K562 (cell line): ENCODE results near the gene WFIKKN2. TPM values are rescaled to one million over a fixed set of nuclear protein-coding genes. Genes with fewer than 3 reads are reported as not detected.

ENCODE experiments used
- ATF7 ChIP-seq: fragments of 450-650 bp; IDR thresholded peaks from 2 replicates; pipeline ENCODE4 v1.7.1; 2014; ENCODE audit warnings: mild to moderate bottlenecking, moderate library complexity
- CBX2 ChIP-seq: fragments of 200-600 bp; sonication (generic); IDR thresholded peaks from one replicate; pipeline ENCODE4 v1.6.1; 2012; ENCODE audit warnings: mild to moderate bottlenecking, low read length, inconsistent platforms; ENCODE audit not compliant: insufficient read depth, poor library complexity, severe bottlenecking
- CBX3 ChIP-seq, 2 experiments: IDR thresholded peaks; 1 replicate in 1 of 2; 2 replicates in 1 of 2; pipeline ENCODE4 v1.6.1; 2012; ENCODE audit warnings: inconsistent platforms in 2 of 2, low read length in 2 of 2, borderline replicate concordance in 1 of 2, control low read depth in 1 of 2
- CBX8 ChIP-seq: fragments of 200-600 bp; sonication (generic); IDR thresholded peaks from 2 replicates; pipeline ENCODE4 v1.6.1; 2012; ENCODE audit warnings: borderline replicate concordance, mixed run types, low read depth, mild to moderate bottlenecking, moderate library complexity, mixed read lengths, low read length, control low read depth, inconsistent platforms; ENCODE audit not compliant: poor library complexity, severe bottlenecking; ENCODE audit errors: extremely low read depth
- HDAC1 ChIP-seq, 2 experiments: fragments of 450-650 bp; IDR thresholded peaks; 2 replicates each; pipeline ENCODE4 v1.6.1; 2016 to 2017; ENCODE audit warnings: inconsistent platforms in 1 of 2, mild to moderate bottlenecking in 1 of 2, moderate library complexity in 1 of 2
- L3MBTL2 ChIP-seq: fragments of 450-650 bp; IDR thresholded peaks from 2 replicates; pipeline ENCODE4 v1.6.1; 2016; ENCODE audit warnings: mild to moderate bottlenecking, moderate library complexity
- MBD2 ChIP-seq: sonication (generic); IDR thresholded peaks from 2 replicates; pipeline ENCODE4 v1.6.1; 2016; ENCODE audit warnings: low read depth, borderline replicate concordance
- NBN ChIP-seq: fragments of 450-650 bp; IDR thresholded peaks from 2 replicates; pipeline ENCODE4 v1.6.1; 2016; ENCODE audit warnings: low read depth, mild to moderate bottlenecking
- PHF8 ChIP-seq: fragments of 200-600 bp; sonication (generic); IDR thresholded peaks from 2 replicates; pipeline ENCODE4 v1.6.1; 2012; ENCODE audit warnings: mixed run types, mild to moderate bottlenecking, inconsistent platforms, low read length, moderate library complexity, borderline replicate concordance
- SMARCA4 ChIP-seq: fragments of 450-650 bp; IDR thresholded peaks from 2 replicates; pipeline ENCODE4 v1.6.1; 2016
- TEAD2 ChIP-seq: fragments of 450-650 bp; IDR thresholded peaks from 2 replicates; pipeline ENCODE4 v1.6.1; 2016; ENCODE audit warnings: missing genetic modification characterization, control low read depth, missing compliant biosample characterization
- TEAD4 ChIP-seq, 2 experiments: sonication (generic) in 1 of 2; formaldehyde crosslinking in 1 of 2; IDR thresholded peaks; 2 replicates each; pipeline versions ENCODE4 v1.6.1 to v1.8.0; 2012 to 2022; ENCODE audit warnings: borderline replicate concordance in 1 of 2, inconsistent platforms in 1 of 2, low read length in 1 of 2, mild to moderate bottlenecking in 1 of 2, missing genetic modification reagents in 1 of 2
- ZKSCAN3 ChIP-seq: fragments of 250-450 bp; sonication (Bioruptor Pico); IDR thresholded peaks from 2 replicates; pipeline ENCODE4 v1.4.0; 2020
- polyA plus RNA-seq, 8 experiments: library from polyadenylated mRNA; depleted of rRNA in 4 of 8; stranded (reverse) in 5 of 8; unstranded in 3 of 8; fragments of >200 nt; fragmentation: Nextera tagmentation in 2 of 8; fragmentation: Illumina TruSeq in 1 of 8; extraction: Ambion mirVana in 2 of 8; extraction: Trizol in 1 of 8; gene quantifications; 2 replicates each; pipeline versions ENCODE4 v1.2.1 to v1.2.3, GENCODE V29; 2011 to 2014; ENCODE audit warnings: inconsistent platforms in 1 of 8, missing spikeins in 1 of 8
- total RNA-seq, 7 experiments: library from RNA; depleted of rRNA in 6 of 7; stranded (reverse); fragments of >200 nt in 6 of 7; fragmentation: Illumina TruSeq in 2 of 7; extraction: Trizol in 2 of 7; gene quantifications; 2 replicates each; pipeline versions ENCODE4 v1.2.1 to v1.2.3, GENCODE V29; 2011 to 2021; ENCODE audit warnings: low replicate concordance in 1 of 7
- TF ChIP-seq, protein P1 (sequence below): fragments of 450-650 bp; formaldehyde crosslinking; IDR thresholded peaks from 2 replicates; pipeline ENCODE4 v1.4.0; 2022; ENCODE audit warnings: missing genetic modification characterization
- TF ChIP-seq, protein P2 (sequence below): fragments of 250-450 bp; sonication (Bioruptor Pico); IDR thresholded peaks from 2 replicates; pipeline ENCODE4 v1.8.0; 2021; ENCODE audit warnings: moderate library complexity, mild to moderate bottlenecking, inconsistent platforms
- TF ChIP-seq, protein P3 (sequence below): fragments of 450-650 bp; formaldehyde crosslinking; IDR thresholded peaks from 2 replicates; pipeline ENCODE4 v1.4.0; 2020; ENCODE audit warnings: mild to moderate bottlenecking, mixed read lengths
- TF ChIP-seq, protein P4 (sequence below): sonication (generic); formaldehyde crosslinking; IDR thresholded peaks from 2 replicates; pipeline ENCODE4 v1.8.0; 2022; ENCODE audit warnings: missing genetic modification reagents, mild to moderate bottlenecking, moderate library complexity, borderline replicate concordance
- TF ChIP-seq, protein P5 (sequence below): sonication (generic); IDR thresholded peaks from 2 replicates; pipeline ENCODE4 v1.6.1; 2016
- TF ChIP-seq, protein P6 (sequence below): fragments of 250-450 bp; sonication (Bioruptor Pico); IDR thresholded peaks from 2 replicates; pipeline ENCODE4 v1.5.0; 2020; ENCODE audit warnings: mild to moderate bottlenecking

The WFIKKN2 gene
- total and polyA plus RNA-seq, 9 of the 15 experiments (the other 6 are each of a cell fraction or from before 2014, with no cell fraction given), result 0.07 TPM; not detected in 8

DNA sequence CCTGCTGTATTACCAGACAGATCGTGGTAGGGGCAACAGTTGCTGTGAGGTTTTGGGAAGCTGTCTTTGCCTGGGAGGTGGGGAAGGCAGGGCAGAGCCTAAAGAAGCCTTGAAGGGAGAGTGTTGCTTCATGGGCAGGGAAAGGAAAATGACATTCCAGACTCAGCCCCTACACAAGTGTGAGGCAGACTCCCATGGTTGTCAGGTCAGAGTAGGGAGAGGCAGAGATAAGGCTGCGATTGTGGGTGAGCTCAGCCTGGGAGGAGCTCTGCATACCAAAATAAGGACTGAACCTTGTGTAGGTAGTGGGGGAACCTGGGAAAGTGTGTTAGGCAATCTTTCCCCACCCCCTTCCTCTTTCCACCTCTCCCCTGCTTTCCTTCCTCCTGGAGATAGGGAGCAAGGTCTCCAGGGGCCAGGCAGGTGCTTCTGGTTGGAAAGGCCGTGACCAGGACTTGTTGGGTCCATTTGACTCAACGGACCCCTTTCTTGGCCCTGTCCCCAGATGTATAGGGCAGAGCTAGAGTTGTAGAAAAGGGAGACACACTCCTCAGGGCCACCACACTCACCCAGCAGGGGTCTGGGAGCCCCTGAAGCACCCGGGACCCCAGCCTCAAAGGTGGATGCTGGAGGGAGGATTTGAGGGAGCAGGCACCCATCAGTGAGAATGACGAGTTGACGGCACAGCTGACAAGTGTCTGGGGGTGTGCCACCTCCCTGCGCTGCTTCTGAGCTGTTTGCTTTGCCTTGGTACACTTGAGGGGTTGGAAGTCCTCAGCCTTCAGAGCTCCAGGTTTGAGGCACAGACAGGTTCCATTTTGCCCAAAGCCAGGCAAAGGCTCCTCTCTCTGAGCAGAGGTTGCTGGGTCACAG, 49.3 kb downstream of the WFIKKN2 start (continued):
- TF ChIP-seq PHF8 (peak; percentile 16; the same call in 1 of the 2 replicates), CBX2 (no peak), TEAD2 (0 out of 2 replicates have a peak, but pooled peaks have one; percentile 5), TEAD4 (IDR thresholded peaks at IDR 0.05; ENCODE audit: low read length) (peak; percentile 43; the same call in 1 of the 2 replicates), TEAD4 (CRISPR knock-in tag; IDR thresholded peaks at IDR 0.05; ENCODE audit: borderline replicate concordance) (no peak), ZKSCAN3 (CRISPR knock-in tag) (no peak), SMARCA4 (peak; percentile 74), CBX8 (no peak), ATF7 (peak; percentile 87), NBN (0 out of 2 replicates have a peak, but pooled peaks have one; percentile 31), L3MBTL2 (0 out of 2 replicates have a peak, but pooled peaks have one; percentile 15), CBX3 (IDR thresholded peaks at IDR 0.05; ENCODE audit: borderline replicate concordance in 1 of 2, low read length in 2 of 2) (peak in 1 of 2 experiments; percentile 45; a peak in 1 of 3 replicates), HDAC1 (IDR thresholded peaks at IDR 0.05) (0 out of 4 replicates have a peak, but pooled peaks of 1 of the 2 experiments have one; percentile 14), MBD2 (peak; percentile 27; the same call in 1 of the 2 replicates)
- TF ChIP-seq, protein P1, sequence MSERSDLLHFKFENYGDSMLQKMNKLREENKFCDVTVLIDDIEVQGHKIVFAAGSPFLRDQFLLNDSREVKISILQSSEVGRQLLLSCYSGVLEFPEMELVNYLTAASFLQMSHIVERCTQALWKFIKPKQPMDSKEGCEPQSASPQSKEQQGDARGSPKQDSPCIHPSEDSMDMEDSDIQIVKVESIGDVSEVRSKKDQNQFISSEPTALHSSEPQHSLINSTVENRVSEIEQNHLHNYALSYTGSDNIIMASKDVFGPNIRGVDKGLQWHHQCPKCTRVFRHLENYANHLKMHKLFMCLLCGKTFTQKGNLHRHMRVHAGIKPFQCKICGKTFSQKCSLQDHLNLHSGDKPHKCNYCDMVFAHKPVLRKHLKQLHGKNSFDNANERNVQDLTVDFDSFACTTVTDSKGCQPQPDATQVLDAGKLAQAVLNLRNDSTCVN (CRISPR knock-in tag), result 0 out of 2 replicates have a peak, but pooled peaks have one; percentile 10
- TF ChIP-seq, protein P2, sequence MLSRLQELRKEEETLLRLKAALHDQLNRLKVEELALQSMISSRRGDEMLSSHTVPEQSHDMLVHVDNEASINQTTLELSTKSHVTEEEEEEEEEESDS (CRISPR knock-in tag), result no peak
- TF ChIP-seq, protein P3, sequence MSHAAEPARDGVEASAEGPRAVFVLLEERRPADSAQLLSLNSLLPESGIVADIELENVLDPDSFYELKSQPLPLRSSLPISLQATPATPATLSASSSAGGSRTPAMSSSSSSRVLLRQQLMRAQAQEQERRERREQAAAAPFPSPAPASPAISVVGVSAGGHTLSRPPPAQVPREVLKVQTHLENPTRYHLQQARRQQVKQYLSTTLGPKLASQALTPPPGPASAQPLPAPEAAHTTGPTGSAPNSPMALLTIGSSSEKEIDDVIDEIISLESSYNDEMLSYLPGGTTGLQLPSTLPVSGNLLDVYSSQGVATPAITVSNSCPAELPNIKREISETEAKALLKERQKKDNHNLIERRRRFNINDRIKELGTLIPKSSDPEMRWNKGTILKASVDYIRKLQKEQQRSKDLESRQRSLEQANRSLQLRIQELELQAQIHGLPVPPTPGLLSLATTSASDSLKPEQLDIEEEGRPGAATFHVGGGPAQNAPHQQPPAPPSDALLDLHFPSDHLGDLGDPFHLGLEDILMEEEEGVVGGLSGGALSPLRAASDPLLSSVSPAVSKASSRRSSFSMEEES (CRISPR knock-in tag), result no peak
- TF ChIP-seq, protein P4, sequence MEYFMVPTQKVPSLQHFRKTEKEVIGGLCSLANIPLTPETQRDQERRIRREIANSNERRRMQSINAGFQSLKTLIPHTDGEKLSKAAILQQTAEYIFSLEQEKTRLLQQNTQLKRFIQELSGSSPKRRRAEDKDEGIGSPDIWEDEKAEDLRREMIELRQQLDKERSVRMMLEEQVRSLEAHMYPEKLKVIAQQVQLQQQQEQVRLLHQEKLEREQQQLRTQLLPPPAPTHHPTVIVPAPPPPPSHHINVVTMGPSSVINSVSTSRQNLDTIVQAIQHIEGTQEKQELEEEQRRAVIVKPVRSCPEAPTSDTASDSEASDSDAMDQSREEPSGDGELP, result 0 out of 2 replicates have a peak, but pooled peaks have one; percentile 7
- TF ChIP-seq, protein P5, sequence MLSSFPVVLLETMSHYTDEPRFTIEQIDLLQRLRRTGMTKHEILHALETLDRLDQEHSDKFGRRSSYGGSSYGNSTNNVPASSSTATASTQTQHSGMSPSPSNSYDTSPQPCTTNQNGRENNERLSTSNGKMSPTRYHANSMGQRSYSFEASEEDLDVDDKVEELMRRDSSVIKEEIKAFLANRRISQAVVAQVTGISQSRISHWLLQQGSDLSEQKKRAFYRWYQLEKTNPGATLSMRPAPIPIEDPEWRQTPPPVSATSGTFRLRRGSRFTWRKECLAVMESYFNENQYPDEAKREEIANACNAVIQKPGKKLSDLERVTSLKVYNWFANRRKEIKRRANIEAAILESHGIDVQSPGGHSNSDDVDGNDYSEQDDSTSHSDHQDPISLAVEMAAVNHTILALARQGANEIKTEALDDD, result 0 out of 2 replicates have a peak, but pooled peaks have one; percentile 48
- TF ChIP-seq, protein P6, sequence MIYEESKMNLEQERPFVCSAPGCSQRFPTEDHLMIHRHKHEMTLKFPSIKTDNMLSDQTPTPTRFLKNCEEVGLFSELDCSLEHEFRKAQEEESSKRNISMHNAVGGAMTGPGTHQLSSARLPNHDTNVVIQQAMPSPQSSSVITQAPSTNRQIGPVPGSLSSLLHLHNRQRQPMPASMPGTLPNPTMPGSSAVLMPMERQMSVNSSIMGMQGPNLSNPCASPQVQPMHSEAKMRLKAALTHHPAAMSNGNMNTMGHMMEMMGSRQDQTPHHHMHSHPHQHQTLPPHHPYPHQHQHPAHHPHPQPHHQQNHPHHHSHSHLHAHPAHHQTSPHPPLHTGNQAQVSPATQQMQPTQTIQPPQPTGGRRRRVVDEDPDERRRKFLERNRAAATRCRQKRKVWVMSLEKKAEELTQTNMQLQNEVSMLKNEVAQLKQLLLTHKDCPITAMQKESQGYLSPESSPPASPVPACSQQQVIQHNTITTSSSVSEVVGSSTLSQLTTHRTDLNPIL, result no peak
